Panc1 (cell line): ENCODE data around the gene ENPP7.

ENCODE experiments used
- CTCF ChIP-seq: fragments of 450-650 bp; IDR thresholded peaks from 2 replicates; pipeline ENCODE4 v1.5.1; 2017; ENCODE audit warnings: mild to moderate bottlenecking
- POLR2AphosphoS5 ChIP-seq: IDR thresholded peaks from 2 replicates; pipeline ENCODE4 v1.6.1; 2012; ENCODE audit warnings: mild to moderate bottlenecking, low read depth, low read length, moderate library complexity
- SIN3A ChIP-seq: IDR thresholded peaks from 2 replicates; pipeline ENCODE4 v1.6.1; 2012; ENCODE audit warnings: low read depth, mild to moderate bottlenecking, low read length, moderate library complexity, borderline replicate concordance; ENCODE audit not compliant: insufficient read depth
- TCF7L2 ChIP-seq: IDR thresholded peaks from 2 replicates; pipeline ENCODE4 v1.6.1; 2011; ENCODE audit warnings: mild to moderate bottlenecking, low read depth, low read length, inconsistent platforms
- TF ChIP-seq, protein P1 (sequence below), 2 experiments: IDR thresholded peaks; 2 replicates each; pipeline ENCODE4 v1.6.1; 2011 to 2012; ENCODE audit warnings: low read depth in 2 of 2, control low read depth in 1 of 2, low read length in 1 of 2, mild to moderate bottlenecking in 1 of 2, moderate library complexity in 1 of 2; ENCODE audit not compliant: insufficient read depth in 1 of 2

GRCh38 chr17:79781012-79781650 lies 50.4 kb downstream of the ENPP7 start:
- no peak for TF ChIP-seq CTCF
- no peak for TF ChIP-seq SIN3A
- no peak for TF ChIP-seq TCF7L2
- no peak for TF ChIP-seq POLR2AphosphoS5
- TF ChIP-seq, protein P1, sequence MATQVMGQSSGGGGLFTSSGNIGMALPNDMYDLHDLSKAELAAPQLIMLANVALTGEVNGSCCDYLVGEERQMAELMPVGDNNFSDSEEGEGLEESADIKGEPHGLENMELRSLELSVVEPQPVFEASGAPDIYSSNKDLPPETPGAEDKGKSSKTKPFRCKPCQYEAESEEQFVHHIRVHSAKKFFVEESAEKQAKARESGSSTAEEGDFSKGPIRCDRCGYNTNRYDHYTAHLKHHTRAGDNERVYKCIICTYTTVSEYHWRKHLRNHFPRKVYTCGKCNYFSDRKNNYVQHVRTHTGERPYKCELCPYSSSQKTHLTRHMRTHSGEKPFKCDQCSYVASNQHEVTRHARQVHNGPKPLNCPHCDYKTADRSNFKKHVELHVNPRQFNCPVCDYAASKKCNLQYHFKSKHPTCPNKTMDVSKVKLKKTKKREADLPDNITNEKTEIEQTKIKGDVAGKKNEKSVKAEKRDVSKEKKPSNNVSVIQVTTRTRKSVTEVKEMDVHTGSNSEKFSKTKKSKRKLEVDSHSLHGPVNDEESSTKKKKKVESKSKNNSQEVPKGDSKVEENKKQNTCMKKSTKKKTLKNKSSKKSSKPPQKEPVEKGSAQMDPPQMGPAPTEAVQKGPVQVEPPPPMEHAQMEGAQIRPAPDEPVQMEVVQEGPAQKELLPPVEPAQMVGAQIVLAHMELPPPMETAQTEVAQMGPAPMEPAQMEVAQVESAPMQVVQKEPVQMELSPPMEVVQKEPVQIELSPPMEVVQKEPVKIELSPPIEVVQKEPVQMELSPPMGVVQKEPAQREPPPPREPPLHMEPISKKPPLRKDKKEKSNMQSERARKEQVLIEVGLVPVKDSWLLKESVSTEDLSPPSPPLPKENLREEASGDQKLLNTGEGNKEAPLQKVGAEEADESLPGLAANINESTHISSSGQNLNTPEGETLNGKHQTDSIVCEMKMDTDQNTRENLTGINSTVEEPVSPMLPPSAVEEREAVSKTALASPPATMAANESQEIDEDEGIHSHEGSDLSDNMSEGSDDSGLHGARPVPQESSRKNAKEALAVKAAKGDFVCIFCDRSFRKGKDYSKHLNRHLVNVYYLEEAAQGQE (IDR thresholded peaks at IDR 0.05; ENCODE audit: insufficient read depth in 1 of 2, low read depth in 2 of 2, low read length in 1 of 2): no peak
